SK-N-SH (cell line): Measurements from ENCODE around the gene COL23A1. TPM values are rescaled to one million over a fixed set of nuclear protein-coding genes. Genes with fewer than 3 reads are reported as not detected.

Experiments
- CTCF ChIA-PET: fragments of 300-600, 350-600 bp; formaldehyde crosslinking; extraction: SDS; loops from one replicate; lab custom pipeline; 2021; lab: Yijun Ruan, JAX
- POLR2A ChIA-PET: fragments of 350-600 bp; sonication (Branson Sonifier 250); formaldehyde crosslinking; extraction: SDS; loops from one replicate; lab custom pipeline; 2020; ENCODE audit warnings: antibody characterized with exemption, inconsistent platforms; lab: Yijun Ruan, JAX
- DNase-seq: peaks from one replicate; pipeline ENCODE4 v3.0.0; 2012
- H2AFZ ChIP-seq: fragments of 200-600 bp; sonication (generic); 2 replicates; pipeline ENCODE4 v1.8.1; 2016; ENCODE audit warnings: antibody characterized with exemption, mild to moderate bottlenecking, low read depth
- H3F3A ChIP-seq: fragments of 200-600 bp; sonication (generic); replicated peaks from 2 replicates; pipeline ENCODE3; 2016; ENCODE audit warnings: antibody characterized with exemption, mild to moderate bottlenecking; ENCODE audit not compliant: insufficient read depth
- H3K27ac ChIP-seq, 2 experiments: fragments of 200-500 bp in 1 of 2; fragments of 200-600 bp in 1 of 2; sonication (Bioruptor generic) in 1 of 2; sonication (generic), shearing (Covaris generic) in 1 of 2; 2 replicates each; pipeline versions ENCODE4 v1.5.1 to v1.6.1; 2014 to 2016; ENCODE audit warnings: low read depth in 2 of 2, inconsistent platforms in 1 of 2, low read length in 1 of 2, mild to moderate bottlenecking in 1 of 2, mixed read lengths in 1 of 2
- H3K27me3 ChIP-seq: fragments of 200-600 bp; sonication (generic), shearing (Covaris generic); 2 replicates; pipeline ENCODE4 v1.6.1; 2016; ENCODE audit warnings: mixed run types; ENCODE audit not compliant: insufficient read depth
- H3K36me3 ChIP-seq, 2 experiments: fragments of 200-500 bp in 1 of 2; fragments of 200-600 bp in 1 of 2; sonication (Bioruptor generic) in 1 of 2; sonication (generic) in 1 of 2; replicated peaks in 1 of 2; 2 replicates each; pipeline versions ENCODE3 to v1.5.1; 2014 to 2016; ENCODE audit warnings: low read length in 1 of 2, mild to moderate bottlenecking in 1 of 2; ENCODE audit not compliant: insufficient read depth in 2 of 2, control insufficient read depth in 1 of 2
- H3K4me1 ChIP-seq, 2 experiments: fragments of 200-500 bp in 1 of 2; fragments of 200-600 bp in 1 of 2; sonication (Bioruptor generic) in 1 of 2; sonication (generic), shearing (Covaris generic) in 1 of 2; 2 replicates each; pipeline versions ENCODE4 v1.5.1 to v1.6.1; 2014 to 2016; ENCODE audit warnings: low read depth in 1 of 2, low read length in 1 of 2, mixed run types in 1 of 2; ENCODE audit not compliant: insufficient read depth in 2 of 2, control insufficient read depth in 1 of 2
- H3K4me2 ChIP-seq: fragments of 200-600 bp; sonication (generic), shearing (Covaris generic); 2 replicates; pipeline ENCODE4 v1.6.1; 2017; ENCODE audit warnings: mixed run types
- H3K4me3 ChIP-seq, 2 experiments: fragments of 200-500 bp in 1 of 2; fragments of 200-600 bp in 1 of 2; sonication (Bioruptor generic) in 1 of 2; sonication (generic), shearing (Covaris generic) in 1 of 2; 2 replicates each; pipeline versions ENCODE4 v1.5.1 to v1.8.1; 2014 to 2016; ENCODE audit warnings: low read depth in 2 of 2, inconsistent platforms in 1 of 2, low read length in 1 of 2, mild to moderate bottlenecking in 1 of 2, mixed read lengths in 1 of 2, moderate library complexity in 1 of 2
- H3K79me2 ChIP-seq: fragments of 200-600 bp; sonication (generic); 2 replicates; pipeline ENCODE4 v1.8.1; 2017; ENCODE audit warnings: mild to moderate bottlenecking; ENCODE audit not compliant: insufficient read depth
- H3K9ac ChIP-seq: fragments of 200-600 bp; sonication (generic); 2 replicates; pipeline ENCODE4 v1.6.1; 2017; ENCODE audit warnings: mixed run types
- H3K9me2 ChIP-seq: fragments of 200-600 bp; sonication (generic); 2 replicates; pipeline ENCODE4 v1.6.1; 2017; ENCODE audit warnings: mixed run types
- H3K9me3 ChIP-seq: fragments of 200-600 bp; sonication (generic); 2 replicates; pipeline ENCODE4 v1.6.1; 2017; ENCODE audit warnings: mixed run types, mild to moderate bottlenecking, moderate library complexity
- H4K20me1 ChIP-seq: fragments of 200-600 bp; sonication (generic); 2 replicates; pipeline ENCODE4 v1.6.1; 2017; ENCODE audit warnings: mild to moderate bottlenecking, mixed run types; ENCODE audit not compliant: insufficient read depth
- CTCF ChIP-seq: fragments of 200-600 bp; sonication (generic); IDR thresholded peaks from 2 replicates; pipeline ENCODE4 v1.6.1; 2017; ENCODE audit warnings: antibody characterized with exemption, mild to moderate bottlenecking, moderate library complexity
- FOXJ3 ChIP-seq: sonication (generic); formaldehyde crosslinking; IDR thresholded peaks from 2 replicates; pipeline ENCODE4 v1.5.1; 2020; ENCODE audit warnings: mild to moderate bottlenecking, missing genetic modification reagents
- GATA2 ChIP-seq: sonication (generic); formaldehyde crosslinking; IDR thresholded peaks from 2 replicates; pipeline ENCODE4 v1.5.0; 2020; ENCODE audit warnings: mild to moderate bottlenecking, missing genetic modification reagents
- IRF3 ChIP-seq: fragments of 150-350 bp; IDR thresholded peaks from 2 replicates; pipeline ENCODE4 v1.6.1; 2016; ENCODE audit warnings: mild to moderate bottlenecking, low read depth, low read length
- NRF1 ChIP-seq: IDR thresholded peaks from 2 replicates; pipeline ENCODE4 v1.6.1; 2012; ENCODE audit warnings: low read depth, mild to moderate bottlenecking, low read length
- REST ChIP-seq: IDR thresholded peaks from 2 replicates; pipeline ENCODE4 v1.6.1; 2012; ENCODE audit warnings: mild to moderate bottlenecking, low read depth, low read length, moderate library complexity
- RXRA ChIP-seq: IDR thresholded peaks from 2 replicates; pipeline ENCODE4 v1.4.0; 2012; ENCODE audit warnings: low read depth, mild to moderate bottlenecking, borderline replicate concordance
- TAF1 ChIP-seq: IDR thresholded peaks from 2 replicates; pipeline ENCODE4 v1.6.1; 2012; ENCODE audit warnings: low read depth, mild to moderate bottlenecking, low read length, moderate library complexity, borderline replicate concordance
- TCF12 ChIP-seq: IDR thresholded peaks from 2 replicates; pipeline ENCODE4 v1.4.0; 2012
- YY1 ChIP-seq: IDR thresholded peaks from 2 replicates; pipeline ENCODE4 v1.4.0; 2012; ENCODE audit warnings: low read depth, mild to moderate bottlenecking
- ZBTB33 ChIP-seq: IDR thresholded peaks from 2 replicates; pipeline ENCODE4 v1.4.0; 2012; ENCODE audit warnings: low read depth, borderline replicate concordance
- WGBS: methylation state at CpG from one replicate; pipeline ENCODE4 v1.1.6; 2017; ENCODE audit warnings: low lambda C conversion rate; 5-methylcytosine and 5-hydroxymethylcytosine counted together
- polyA plus RNA-seq, 3 experiments: library from polyadenylated mRNA; depleted of rRNA; stranded (reverse); fragments of >200 nt; gene quantifications; 2 replicates each; pipeline ENCODE4 v1.2.3, GENCODE V29; 2012

Gene COL23A1
- polyA plus RNA-seq, 1 of the 3 experiments (the other 2 are of a cell fraction), result 0.10 TPM

GRCh38 chr5:178496642-178497041 lies 93.6 kb downstream of the COL23A1 start:
- no peak for TF ChIP-seq ZBTB33
- TF ChIP-seq CTCF, result no peak
- no peak for TF ChIP-seq TAF1
- TF ChIP-seq GATA2 (CRISPR knock-in tag), result no peak
- no peak for TF ChIP-seq YY1
- no peak for TF ChIP-seq FOXJ3 (CRISPR knock-in tag)
- TF ChIP-seq RXRA, result no peak
- TF ChIP-seq IRF3, result no peak
- no peak for TF ChIP-seq REST
- no peak for TF ChIP-seq TCF12
- no peak for TF ChIP-seq NRF1
- CTCF ChIA-PET, result interaction anchor here (1.4 to 1.5 kb wide), 2 partner anchors 18 to 34 kb away, joined by 3 read pairs; no protein-coding TSS in a partner anchor
- Histone ChIP-seq H3K27me3 (no peaks in the 10 kb centered on the region), H4K20me1 (no peaks in the 10 kb centered on the region), H3K9me2 (no peaks in the 10 kb centered on the region), H2AFZ (no peak overlapping the region), H3K4me1 (peaks cover 0 to 2% of the 10 kb centered on the region in 2 experiments; a peak in 1 of 4 replicates), H3K27ac (no peak overlapping the region), H3K9ac (no peak overlapping the region), H3F3A (no peaks in the 10 kb centered on the region), H3K4me2 (no peak overlapping the region), H3K4me3 (no peak overlapping the region), H3K79me2 (no peaks in the 10 kb centered on the region), H3K36me3 (no peaks in the 10 kb centered on the region), H3K9me3 (no peaks in the 10 kb centered on the region)
- POLR2A ChIA-PET, result no interaction called here
- 11% methylated on average over 1 of the region's 1 CpG for WGBS
- DNase-seq, result no peak
